ENCODE measurements around the gene ZEB2. TPM values are rescaled to one million over a fixed set of nuclear protein-coding genes. Genes with fewer than 3 reads are reported as not detected.
A peak's percentile ranks its signal among the peaks of the same experiment; 100 is the strongest.

Gene ZEB2
- total RNA-seq = 10 to 100 TPM; 13.5 to 35.9 (median 21.7) TPM
- long read RNA-seq, partial matches to known transcripts = 0 of 2 reads
- long read RNA-seq, other reads (novel, unspliced or antisense) = 2 of 2 reads

GRCh38 chr2:144519934-144520731, at the start of gene ZEB2:
ZEB2 (minus strand) TSS chr2:144520119; CDS start chr2:144517350, 2,769 bp downstream.
- Histone ChIP-seq H3K9me3 (no peaks in the 10 kb centered on the region), H3K4me3 (peak within 1 kb of the TSS; percentile 31 to 57 (median 51)), H3K27me3 (peaks cover 0 to 4% of the 10 kb centered on the region in 2 donors), H3K4me1 (peaks cover 0 to 4% (median 0%) of the 10 kb centered on the region in 4 donors), H3K27ac (peak within 1 kb of the TSS; percentile 84 to 96 (median 89)), H3K36me3 (no peaks in the 10 kb centered on the region)
- ATAC-seq (peak; percentile 20 to 33 (median 26)), DNase-seq (peak in 1 of 3 donors; percentile 30)
- under 1% methylated on average over 27 of the region's 29 CpGs for WGBS (ENCODE audit: insufficient coverage, low coverage, low lambda C conversion rate, missing lambda C conversion rate)
- intact Hi-C loops (cut with DNase I) = no loop called here
- TF ChIP-seq POLR2A (IDR thresholded peaks at IDR 0.05) = peak; percentile 53
- TF ChIP-seq, protein P1, sequence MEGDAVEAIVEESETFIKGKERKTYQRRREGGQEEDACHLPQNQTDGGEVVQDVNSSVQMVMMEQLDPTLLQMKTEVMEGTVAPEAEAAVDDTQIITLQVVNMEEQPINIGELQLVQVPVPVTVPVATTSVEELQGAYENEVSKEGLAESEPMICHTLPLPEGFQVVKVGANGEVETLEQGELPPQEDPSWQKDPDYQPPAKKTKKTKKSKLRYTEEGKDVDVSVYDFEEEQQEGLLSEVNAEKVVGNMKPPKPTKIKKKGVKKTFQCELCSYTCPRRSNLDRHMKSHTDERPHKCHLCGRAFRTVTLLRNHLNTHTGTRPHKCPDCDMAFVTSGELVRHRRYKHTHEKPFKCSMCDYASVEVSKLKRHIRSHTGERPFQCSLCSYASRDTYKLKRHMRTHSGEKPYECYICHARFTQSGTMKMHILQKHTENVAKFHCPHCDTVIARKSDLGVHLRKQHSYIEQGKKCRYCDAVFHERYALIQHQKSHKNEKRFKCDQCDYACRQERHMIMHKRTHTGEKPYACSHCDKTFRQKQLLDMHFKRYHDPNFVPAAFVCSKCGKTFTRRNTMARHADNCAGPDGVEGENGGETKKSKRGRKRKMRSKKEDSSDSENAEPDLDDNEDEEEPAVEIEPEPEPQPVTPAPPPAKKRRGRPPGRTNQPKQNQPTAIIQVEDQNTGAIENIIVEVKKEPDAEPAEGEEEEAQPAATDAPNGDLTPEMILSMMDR (IDR thresholded peaks at IDR 0.05) = peak; percentile 29 to 36 (median 32)

DNA sequence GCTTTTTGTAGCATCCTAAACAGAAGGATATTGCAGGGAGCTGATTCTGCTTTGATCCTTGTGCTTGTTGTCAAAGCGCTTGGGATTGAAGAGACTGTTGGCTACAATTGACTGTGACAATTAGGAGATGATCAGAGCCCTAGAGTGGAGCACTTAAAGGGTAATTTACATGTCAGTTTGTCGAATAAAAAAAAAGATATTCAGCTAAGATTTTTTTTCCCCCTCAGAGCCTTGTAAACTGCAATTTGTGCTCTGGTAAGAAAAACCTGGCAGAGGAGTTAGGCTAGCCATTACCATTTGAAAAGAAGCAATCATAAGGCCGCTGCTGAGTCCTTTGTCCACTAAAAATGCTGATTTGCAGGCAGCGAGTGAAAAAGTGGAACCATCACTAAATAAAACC, 47.8 kb upstream of the ZEB2 start:
- intact Hi-C loops (cut with DNase I) = no loop called here
- Histone ChIP-seq H3K9me3 (no peaks in the 10 kb centered on the region), H3K4me3 (no peak overlapping the region), H3K27me3 (no peaks in the 10 kb centered on the region), H3K36me3 (no peaks in the 10 kb centered on the region), H3K27ac (no peak overlapping the region), H3K4me1 (no peaks in the 10 kb centered on the region)
- ATAC-seq (no peak), DNase-seq (no peak)
- TF ChIP-seq POLR2A (IDR thresholded peaks at IDR 0.05) = no peak
- 66% methylated on average over 4 of the region's 4 CpGs for WGBS (ENCODE audit: insufficient coverage, low coverage, low lambda C conversion rate, missing lambda C conversion rate)

DNA sequence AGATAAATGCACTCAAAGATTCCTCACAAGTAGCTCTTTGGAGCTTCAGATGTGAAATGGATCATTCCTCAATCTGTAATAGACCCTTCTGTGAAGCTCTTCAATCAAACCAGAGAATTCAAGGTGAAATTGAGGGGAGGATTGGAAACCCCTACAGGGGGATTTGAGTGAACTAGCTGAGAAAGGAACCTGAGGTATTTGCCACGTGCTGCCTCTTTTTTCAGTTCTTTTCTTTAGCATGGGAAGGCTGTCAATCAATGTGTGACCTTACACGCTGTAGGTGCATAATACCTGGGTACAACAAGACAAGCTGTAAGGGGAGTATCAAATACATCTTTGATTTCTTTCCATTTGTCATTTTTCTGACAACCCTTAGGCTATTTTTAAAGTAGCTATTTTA, 46.5 kb upstream of the ZEB2 start:
- no peaks in the 10 kb centered on the region for H3K4me1 ChIP-seq
- no peak for TF ChIP-seq POLR2A (IDR thresholded peaks at IDR 0.05)
- TF ChIP-seq, protein P1 (IDR thresholded peaks at IDR 0.05) = no peak
- H3K4me3 ChIP-seq = no peak overlapping the region
- 48% methylated on average over 2 of the region's 2 CpGs for WGBS (ENCODE audit: insufficient coverage, low coverage, low lambda C conversion rate, missing lambda C conversion rate)
- H3K9me3 ChIP-seq = no peaks in the 10 kb centered on the region
- DNase-seq (no peak), ATAC-seq (no peak)
- no peaks in the 10 kb centered on the region for H3K27me3 ChIP-seq
- intact Hi-C loops (cut with DNase I) = no loop called here
- H3K27ac ChIP-seq = no peak overlapping the region
- no peaks in the 10 kb centered on the region for H3K36me3 ChIP-seq

DNA sequence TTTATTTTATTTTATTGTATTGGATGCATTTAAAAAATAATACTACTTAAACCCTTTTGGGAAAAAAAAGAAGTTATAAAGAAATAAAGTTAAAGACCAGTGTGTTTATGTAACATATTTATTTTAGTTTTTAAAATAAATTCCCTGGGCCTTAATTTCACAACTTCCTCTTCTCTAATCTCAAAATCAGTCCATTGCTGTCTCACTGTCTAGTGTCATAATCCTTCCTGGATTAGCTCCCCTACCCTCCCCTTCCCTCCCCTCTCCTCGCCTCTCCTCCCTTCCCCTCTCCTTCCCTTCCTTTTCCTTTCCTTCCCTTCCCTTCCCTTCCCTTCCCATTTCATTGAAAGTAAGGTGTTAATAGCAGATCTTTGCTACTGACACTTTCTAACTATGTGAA, 40.3 kb upstream of the ZEB2 start:
- Histone ChIP-seq H3K27ac (no peak overlapping the region), H3K27me3 (no peaks in the 10 kb centered on the region), H3K9me3 (no peaks in the 10 kb centered on the region), H3K4me1 (no peaks in the 10 kb centered on the region), H3K36me3 (no peaks in the 10 kb centered on the region), H3K4me3 (no peak overlapping the region)
- TF ChIP-seq, protein P1 (IDR thresholded peaks at IDR 0.05) = no peak
- TF ChIP-seq POLR2A (IDR thresholded peaks at IDR 0.05) = no peak
- DNase-seq (no peak), ATAC-seq (no peak)
- intact Hi-C loops (cut with DNase I) = no loop called here
- 27% methylated on average over 1 of the region's 1 CpG for WGBS (ENCODE audit: insufficient coverage, low coverage, low lambda C conversion rate, missing lambda C conversion rate)

DNA sequence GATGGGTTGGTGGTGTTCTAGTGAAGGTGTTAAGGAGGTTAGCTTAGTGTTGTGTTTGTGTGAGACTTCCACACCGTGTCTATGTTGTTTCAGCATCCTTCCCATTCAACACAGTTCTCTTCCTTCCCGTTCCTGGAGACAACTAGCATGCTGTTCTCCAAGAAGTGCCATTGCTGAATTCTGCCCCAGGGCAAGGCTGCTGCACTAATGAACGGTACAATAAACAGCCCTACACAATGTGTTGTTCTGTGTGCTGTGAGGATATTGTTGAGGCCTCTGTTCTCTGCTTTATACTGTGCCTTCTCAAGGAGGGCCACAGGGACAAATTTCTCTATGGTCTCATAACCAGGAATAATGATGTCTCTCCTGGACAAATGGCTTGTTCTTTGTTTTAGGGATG, 39.8 kb upstream of the ZEB2 start:
- H3K27ac ChIP-seq = no peak overlapping the region
- WGBS (ENCODE audit: insufficient coverage, low coverage, low lambda C conversion rate, missing lambda C conversion rate) = 47% methylated on average over 3 of the region's 3 CpGs
- no peaks in the 10 kb centered on the region for H3K36me3 ChIP-seq
- intact Hi-C loops (cut with DNase I) = no loop called here
- no peaks in the 10 kb centered on the region for H3K4me1 ChIP-seq
- no peaks in the 10 kb centered on the region for H3K9me3 ChIP-seq
- ATAC-seq = no peak
- no peak for DNase-seq
- TF ChIP-seq, protein P1 (IDR thresholded peaks at IDR 0.05) = no peak
- no peak for TF ChIP-seq POLR2A (IDR thresholded peaks at IDR 0.05)
- no peaks in the 10 kb centered on the region for H3K27me3 ChIP-seq
- H3K4me3 ChIP-seq = no peak overlapping the region
